GM18867 (cell line): ENCODE data around the gene WDR3.
"Not testable (repeated sequence)": the region's sequence is repeated elsewhere in the genome, so short reads cannot be mapped to it uniquely, and the experiment has no call there.

Experiments used
- ATAC-seq: cut with Tn5 transposase; IDR thresholded peaks from one replicate; pipeline ENCODE4 v1.9.1; 2021; ENCODE audit warnings: mild to moderate bottlenecking, moderate library complexity; ENCODE audit not compliant: unreplicated experiment

Gene WDR3

DNA sequence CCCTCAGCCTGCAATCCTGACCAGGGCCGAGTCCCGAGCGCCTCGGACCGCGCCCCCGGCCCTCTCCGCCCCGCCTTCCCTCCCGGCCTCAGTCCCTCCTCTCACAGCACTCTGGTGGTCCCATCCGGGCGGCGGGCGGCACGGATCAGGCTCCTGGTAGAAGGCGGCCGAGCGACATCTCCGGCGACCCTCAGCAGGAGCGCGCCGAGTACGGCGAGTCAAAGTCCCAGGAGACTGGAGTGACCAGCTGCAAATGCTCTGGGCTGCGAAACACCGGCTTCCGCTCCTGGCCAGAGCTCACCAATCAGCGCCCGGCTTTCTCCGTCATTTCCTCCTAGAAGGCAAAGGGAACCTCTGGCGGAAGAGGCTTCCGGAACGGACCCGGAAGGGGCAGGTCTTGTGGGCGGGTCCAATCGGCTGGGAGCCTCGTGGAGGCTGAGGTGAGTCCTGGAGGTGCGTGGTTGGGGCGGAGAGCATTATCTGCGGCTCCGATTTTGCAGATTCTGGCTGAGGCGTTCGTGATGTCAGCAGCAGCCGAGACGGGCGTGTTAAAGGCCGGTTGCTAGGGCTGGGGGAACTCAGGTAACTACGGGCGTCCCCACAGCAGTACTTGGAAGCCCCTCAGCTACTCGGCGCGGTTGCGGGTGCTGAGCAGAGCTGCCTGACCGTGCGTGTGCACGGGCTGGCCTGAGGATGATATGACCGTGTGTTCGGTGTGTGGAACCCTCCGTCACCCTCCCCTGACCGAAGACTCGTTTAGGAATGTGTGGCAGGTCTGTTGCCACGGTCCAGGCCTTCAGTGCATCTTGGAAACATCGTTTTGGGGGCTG lies at the start of gene WDR3, which contains the start of gene GDAP2:
WDR3 (plus strand) TSS at position 397 of the 830 bp plus-strand sequence. CDS start 3,581 bp downstream, outside the sequence.
GDAP2 (minus strand) TSS at position 279 of the 830 bp plus-strand sequence. CDS start 9,264 bp downstream, outside the sequence.
- ATAC-seq = peak; percentile 96

DNA sequence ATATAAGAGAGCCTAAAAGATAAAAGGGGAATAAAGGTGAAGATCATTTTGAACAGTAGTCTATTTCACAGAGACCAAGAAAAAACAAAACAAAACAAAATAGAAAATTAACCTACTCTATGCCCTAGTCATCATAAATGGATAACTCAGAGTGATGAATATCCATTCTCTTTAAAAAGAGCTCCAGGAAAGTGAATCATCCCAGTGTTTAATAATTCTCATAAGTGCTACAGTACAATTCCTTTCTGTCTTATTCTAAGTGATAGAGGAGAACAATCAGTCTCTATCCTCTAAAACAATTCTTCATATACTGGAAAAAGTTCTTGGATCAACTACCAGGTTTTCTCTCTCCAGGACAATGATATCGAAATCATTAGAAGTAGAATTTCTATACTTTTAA lies 45.9 kb upstream of the WDR3 start:
- ATAC-seq = no peak

DNA sequence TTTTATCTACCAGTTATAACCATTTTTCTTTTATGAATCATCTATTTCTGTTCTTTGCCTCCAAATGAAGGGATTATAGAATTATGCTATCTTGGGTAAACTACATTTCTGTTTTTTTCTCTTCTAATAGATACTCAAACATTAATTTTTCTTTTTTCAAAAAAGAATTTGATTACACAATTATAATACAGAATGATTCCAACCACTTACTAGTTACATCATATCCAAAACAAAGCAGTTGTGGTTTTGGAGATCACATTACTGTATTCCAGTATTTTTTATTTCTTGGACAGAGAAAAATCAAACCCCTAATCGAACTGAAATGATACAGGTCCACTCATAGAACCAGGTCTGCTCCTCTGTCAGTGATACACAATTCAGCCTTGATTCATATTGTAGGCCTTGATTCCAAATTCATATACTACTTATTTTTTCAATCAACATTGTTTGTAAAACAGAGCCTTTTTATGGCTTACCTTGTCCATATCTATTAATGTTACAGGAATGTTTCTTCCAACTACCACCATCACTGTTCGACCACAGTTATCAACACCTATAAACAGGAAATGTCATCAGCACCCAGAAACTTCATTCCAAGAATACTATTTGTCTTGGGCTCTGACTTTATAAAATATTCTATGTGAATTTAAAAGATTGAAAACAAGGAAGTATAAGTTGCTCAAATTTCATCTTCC lies 43.3 kb upstream of the WDR3 start:
- ATAC-seq = no peak

DNA sequence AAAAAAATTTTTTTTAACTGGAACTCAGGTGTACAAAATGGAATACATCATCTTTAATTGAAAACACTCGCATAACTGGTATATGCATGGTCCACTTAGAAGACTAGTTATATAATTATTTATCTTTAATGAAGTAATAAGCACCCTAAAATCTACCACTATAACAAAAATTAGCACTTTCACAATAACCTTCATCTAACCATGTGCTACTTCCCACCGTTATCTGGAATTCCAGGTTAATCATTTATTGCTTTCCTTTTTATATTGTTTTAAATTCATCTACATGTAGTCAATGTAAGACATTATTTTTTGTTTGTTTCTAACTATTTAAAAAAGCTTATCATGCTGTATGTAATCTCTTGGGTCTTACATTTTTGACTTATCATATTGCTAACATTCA lies 39.1 kb upstream of the WDR3 start:
- ATAC-seq = no peak

DNA sequence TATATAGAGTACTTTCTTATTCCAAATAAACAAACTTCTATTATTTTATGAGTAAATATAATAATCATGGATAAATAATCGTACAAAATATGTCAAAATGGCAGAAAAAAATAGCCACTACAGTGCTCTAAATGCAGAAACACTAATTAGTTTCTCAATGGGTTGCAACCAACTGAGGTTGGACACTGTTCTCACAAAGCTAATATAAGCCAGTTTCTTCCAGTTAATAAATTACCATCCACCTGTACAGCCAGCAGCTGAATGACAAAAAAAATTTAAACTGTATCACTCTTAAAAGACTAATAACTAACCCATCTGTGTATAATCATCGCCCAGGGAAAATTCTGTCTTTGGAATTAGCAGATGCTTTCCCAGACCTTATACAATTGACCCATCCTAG lies 37.0 kb upstream of the WDR3 start:
- ATAC-seq = no peak

DNA sequence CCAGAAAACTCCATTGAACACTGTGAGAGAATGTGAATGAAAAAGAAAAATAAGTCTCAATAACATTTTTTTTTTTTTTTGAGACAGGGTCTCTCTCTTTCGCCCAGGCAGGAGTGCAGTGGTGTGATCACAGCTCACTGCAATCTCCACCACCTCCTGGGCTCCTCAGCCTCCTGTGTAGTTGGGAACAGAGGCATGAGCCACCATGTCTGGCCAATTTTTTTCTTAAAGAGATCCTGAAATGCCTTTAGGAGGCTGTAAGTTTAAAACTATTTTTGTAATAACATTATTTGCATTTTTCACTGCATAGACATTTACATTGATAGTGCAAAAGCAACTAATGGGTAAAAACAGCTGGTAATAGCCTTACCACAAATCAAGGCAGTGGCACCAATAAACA lies 35.5 kb upstream of the WDR3 start:
- no peak for ATAC-seq

DNA sequence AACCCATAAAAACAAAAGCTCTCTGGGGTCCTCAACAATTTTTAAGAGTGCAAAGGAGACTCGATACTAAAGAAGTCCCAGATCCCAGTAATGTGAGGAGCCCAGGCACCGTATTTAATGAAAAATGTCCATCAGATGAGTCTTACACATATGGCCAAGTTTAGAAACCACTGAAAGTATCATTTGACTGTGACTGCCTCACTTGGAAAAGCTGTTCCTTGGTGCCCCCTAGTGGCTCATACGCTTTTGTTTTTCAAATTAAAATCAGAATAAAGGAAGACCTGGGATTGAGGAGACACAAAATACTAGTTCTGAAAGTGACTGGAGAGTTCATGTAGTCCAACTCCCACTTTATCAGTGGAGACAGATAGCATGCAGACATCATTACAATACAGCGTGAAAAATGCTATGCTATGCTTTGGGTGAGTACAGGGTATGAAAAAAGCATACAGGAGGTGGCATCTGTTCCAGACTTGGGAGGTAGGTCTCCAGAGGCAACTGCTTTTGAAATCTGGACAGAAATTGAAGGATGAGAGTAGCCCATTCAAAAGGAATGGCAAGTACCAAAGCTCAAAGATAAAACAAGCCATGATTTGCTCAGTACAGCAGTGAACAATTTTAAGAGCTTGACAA lies 33.9 kb upstream of the WDR3 start:
- ATAC-seq = peak; percentile 97

DNA sequence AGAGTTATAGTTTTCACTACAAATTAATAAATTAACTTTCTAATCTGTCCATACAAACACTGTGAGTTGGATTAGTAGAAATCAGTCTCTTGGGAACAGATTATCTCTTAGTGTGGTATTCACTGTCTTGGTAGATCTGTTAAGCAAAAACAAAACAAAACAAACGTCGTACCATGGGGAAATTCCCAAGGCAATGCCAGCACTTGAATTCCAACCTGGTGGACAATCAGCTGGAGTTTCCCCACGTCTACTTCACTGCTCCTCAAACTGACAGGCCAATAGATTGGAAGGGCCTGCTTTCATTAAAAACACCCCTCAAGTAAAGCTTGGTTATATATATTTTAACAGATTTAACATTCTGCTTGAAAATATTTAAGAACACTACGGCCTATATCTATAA lies 32.0 kb upstream of the WDR3 start:
- ATAC-seq = no peak

DNA sequence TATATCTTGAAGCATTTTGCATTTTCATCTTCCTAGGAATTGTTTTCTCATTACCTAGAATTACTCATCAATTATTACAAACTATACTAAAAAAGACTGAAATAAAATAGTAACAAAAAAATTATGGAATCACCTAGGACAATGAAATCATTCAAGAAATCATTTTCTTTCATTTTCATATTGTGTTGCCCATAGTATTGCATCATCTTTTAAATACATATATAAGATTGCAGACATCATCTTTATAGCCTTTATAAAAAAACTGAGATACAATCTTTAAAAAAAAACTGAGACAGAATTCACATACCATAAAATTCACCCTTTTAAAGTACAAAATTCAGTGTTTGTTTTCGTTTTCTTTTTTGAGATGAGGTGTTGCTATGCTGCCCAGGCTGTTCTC lies 29.7 kb upstream of the WDR3 start:
- ATAC-seq = no peak

DNA sequence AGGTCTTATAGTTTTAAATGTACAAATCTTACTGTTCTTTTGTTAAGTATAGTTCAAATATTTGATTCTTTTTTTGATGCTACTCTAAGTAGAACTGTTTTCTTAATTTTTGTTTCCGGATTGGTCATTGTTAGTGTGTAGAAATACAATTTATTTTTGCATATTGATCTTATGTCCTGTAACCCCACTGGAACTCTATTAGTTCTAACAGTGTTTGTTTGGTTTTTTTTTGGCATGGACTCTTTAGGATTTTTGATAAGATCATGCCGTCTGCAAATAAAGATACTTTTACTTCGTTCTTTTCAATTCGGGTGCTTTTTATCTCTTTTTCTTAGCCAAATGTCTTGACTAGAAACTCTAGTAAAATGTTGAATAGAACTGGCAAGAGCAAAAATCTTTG lies 26.6 kb upstream of the WDR3 start:
- no peak for ATAC-seq

DNA sequence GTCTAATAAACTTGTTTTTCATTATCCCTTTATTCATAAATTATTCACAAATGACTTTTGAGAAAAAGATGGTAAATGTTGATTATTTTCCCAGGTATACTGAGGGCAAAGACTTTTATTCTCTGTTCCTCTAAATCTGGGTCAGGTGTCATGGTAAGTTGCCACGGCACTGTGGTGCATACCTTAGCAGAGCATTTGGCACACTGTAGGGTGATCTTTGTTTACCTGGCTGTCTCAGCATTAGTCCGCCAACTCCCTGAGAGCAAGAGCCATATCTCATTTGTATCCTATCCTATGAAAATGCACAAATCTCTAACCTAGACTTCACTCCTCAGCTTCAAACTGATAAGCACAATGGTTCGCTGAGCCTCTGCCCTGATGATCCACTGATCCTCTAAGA lies 25.1 kb upstream of the WDR3 start:
- ATAC-seq = no peak

DNA sequence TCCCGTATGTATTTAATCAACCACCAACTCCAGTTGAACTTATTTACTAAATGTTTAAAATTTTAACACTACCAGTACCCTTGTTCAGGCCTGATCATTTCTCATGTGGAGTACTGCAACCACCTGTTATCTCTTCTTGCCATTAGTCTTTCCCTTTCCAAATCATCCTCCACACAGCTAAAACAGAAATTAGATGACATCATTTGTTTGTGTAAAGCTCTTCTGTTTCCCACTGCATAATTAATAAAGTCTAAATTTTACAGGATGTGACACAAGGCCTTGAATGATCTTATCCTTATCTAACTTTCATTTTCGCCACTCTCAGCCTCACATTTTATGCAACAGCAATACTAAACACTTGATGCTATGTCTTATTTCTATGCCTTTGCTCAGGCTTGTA lies 24.5 kb upstream of the WDR3 start:
- ATAC-seq = no peak

DNA sequence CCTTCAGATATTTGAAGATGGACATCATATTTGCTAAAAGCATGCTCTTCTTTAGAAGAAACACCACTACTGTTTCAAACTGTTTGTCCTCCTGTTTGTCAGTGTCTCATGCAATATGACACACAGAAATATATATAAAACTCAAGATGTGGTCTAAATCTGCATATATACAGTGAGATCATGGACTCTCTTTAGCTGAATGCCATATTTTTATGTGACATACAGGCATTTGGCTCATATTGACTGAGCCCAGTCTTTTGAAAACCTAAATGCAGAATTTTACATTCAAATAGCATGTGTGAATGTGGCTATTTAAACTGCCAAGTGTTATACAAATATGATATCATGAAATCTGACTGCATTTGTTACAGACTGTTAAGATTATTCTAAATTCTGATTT lies 18.5 kb upstream of the WDR3 start:
- ATAC-seq = no peak

DNA sequence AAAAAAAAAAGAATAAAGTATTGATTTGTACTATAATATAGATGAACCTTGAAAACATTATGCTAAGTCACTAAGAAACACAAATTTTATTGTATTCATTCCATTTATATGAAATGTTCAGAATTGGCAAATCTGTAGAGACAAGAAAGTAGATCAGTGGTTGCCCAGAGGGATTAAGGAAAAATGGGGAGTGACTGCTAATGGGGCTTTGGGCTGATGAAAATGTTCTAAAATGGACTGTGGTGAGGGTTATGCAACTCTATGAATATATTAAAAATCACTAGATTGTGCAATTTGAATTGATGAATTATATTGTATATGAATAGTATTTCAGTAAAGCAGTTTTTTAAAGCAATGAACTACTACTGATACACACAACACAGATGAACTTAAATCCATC lies 10.2 kb upstream of the WDR3 start:
- ATAC-seq = no peak

DNA sequence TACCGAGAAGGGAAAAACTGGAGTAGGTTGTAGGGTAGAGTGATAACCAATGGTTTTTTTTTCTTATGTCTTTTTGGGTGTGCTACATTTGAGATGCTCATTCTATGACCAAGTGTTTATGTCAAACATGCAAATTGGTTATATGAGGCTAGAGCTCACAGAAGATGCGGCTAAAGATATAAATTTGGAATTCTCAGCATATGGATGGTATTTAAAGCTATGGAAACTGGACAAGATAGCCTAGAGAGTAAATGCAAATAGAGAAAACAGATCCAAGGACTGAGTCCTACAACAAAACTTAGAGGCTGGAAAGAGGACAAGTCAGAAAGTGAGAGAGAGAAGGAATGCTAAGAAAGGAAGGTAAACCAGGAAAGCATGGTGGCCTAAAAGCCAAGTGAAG lies 7.5 kb upstream of the WDR3 start:
- no peak for ATAC-seq

DNA sequence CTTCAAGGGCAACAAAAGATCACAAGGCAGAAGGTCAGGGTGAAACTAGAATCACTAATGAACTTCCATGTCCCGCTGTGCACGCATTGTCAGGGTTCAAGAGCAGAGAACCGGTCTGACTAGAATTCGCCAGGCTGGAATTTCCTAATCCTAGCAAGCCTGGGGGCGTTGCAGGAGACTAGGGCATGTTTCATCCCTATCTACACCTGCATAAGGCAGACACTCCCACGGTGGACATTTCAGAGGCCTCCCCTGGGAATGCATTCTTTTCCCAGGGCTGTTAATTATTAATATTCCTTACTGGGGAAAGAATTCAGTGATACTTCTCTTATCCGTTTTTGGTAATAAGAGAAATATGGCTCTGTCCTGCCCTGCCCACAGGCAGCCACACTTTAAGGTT lies 6.8 kb upstream of the WDR3 start:
- not testable (repeated sequence) for ATAC-seq

DNA sequence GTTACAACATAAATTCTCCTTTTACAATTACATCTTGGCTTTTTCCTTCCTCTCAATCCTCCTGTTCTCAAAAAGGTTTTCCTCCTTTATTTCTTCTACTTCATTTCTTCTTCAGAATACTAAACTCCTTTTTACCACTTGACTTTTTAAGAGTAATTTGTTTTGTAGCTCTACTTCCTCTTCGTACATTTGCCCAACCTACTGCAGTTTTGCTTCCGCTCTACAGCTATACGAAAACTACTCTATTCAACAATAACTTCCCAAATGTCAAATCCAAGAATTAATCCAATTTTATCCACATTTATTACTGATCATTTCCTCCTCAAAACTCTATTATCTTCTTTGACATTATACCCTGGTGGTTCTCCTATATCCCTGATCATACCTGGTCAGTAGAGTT lies 3.6 kb upstream of the WDR3 start:
- ATAC-seq = no peak

DNA sequence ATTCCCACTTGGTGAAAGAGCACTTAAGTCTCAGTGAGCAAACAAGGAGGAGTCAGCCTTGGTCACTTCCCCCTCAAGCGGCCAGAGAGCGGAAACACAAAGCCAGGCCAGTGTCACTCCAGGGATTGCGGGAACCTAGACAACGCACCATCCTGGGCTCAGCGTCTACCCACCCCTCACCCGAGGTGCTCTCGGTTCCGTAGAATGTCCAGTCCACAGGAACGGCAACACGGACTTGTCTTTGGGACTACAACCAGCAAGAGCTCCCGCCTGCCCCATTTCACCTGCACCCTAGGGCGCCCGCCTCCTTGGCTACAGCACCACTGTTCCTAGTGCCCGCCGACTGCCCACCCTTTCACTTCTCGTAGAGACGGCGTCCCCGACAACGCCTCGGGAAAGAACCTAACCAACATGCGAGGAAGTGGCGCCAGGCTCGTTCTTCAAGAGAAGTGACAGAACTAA lies 627 bp upstream of the WDR3 start:
- ATAC-seq = peak; percentile 37

DNA sequence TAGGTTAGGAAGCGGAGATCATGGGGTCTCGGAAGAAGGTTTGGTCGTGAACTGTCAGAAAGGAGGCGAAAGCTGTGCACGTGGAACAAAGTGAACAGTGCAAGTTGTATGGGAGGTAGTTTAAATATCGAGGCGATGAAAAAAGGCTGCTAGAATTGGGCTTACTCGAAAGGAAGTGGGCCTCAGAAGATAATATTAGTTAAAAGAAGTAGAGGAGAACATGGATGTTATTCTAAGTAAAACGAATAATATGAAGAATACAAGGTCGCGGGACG lies 571 bp downstream of the WDR3 start:
- peak; percentile 2 for ATAC-seq

DNA sequence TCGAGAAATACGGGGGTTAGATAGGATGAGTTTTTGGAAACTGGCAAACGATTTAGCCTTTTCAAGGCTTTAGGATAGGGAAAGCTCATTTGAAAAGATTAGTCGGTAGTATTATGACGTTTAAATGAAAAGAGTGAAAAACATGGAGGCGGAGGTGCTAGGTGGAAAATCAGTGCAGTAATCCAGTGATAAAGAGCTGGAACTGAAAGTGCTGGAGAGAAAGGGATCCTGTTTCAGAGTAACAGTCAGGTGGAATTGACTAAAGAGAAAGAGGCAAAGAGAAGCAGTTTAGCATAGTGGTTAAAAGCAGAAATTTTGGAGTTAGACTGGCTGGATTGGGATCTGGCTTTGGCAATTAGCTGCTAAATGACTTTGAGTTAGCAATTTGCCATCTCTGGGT lies 945 bp downstream of the WDR3 start:
- ATAC-seq = no peak

DNA sequence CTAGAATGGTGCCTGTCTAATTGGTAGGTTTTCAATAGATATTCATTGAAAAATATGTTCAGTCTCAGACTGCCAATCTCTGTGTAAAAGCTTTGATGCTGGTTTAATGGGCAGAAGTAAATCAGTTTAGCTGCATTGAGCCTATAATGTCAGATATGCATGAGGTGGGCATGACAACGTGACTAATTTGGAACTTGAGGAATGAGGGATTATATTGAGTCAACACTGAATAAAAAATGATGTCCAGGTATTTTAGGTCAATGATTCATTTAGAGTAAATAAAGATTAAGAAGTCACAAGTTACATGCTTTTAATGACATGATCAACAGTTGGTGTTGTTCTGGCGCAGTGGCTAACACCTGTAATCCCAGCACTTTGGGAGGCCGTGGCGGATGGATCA lies 3.0 kb downstream of the WDR3 start:
- no peak for ATAC-seq

DNA sequence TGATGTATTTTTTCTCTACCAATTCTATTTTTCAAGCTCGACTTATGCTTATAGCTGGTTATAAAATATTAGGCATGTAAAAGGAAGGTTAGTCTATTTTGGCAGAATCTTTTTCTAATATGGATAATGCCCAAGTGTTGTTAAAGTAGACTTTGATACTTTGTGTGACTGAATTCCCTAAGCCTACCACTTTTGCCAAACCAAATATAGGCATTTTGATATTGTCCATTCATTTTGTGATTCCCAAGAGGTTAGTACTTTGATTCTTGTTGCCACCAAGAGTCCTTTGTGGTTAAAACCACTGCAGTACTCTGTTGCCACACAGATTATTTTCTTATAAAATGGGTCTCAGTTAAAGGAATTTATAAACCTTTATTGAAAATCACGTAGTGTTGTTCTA lies 4.2 kb downstream of the WDR3 start:
- ATAC-seq = no peak
